ENCODE data around the gene FBXL7.

Gene FBXL7

DNA sequence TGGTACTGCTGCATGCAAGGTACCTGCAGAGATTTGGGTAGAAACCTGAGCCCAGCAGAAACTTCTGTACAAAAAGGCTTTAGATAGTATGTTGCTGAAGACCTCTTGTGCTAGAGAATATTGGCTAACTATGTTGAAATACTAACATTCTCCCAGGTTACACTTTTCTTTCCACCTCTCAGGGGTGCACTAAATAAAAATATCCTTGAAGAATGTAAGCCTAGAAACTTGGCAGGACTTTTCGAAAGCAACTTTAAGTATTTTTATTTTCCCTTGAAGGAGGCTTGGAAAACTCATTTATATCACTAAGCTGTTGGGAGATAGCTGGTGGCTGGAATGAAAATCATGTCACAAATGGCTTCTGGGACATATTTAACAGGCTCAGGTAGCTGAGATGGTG lies 50.0 kb downstream of the FBXL7 start:
- Histone ChIP-seq H3K4me2 (ENCODE audit: low read length) (no peak overlapping the region), H3K9ac (ENCODE audit: low read length) (no peak overlapping the region), H4K20me1 (ENCODE audit: insufficient read depth, low read length) (no peaks in the 10 kb centered on the region), H3K36me3 (replicated peaks; ENCODE audit: low read depth, low read length) (no peaks in the 10 kb centered on the region), H3K27me3 (ENCODE audit: low read depth, low read length) (no peaks in the 10 kb centered on the region), H2AFZ (ENCODE audit: low read depth, low read length) (no peak overlapping the region), H3K9me3 (ENCODE audit: insufficient read depth, low read length) (no peaks in the 10 kb centered on the region), H3K79me2 (ENCODE audit: low read length) (no peaks in the 10 kb centered on the region), H3K27ac (ENCODE audit: low read length) (no peak overlapping the region), H3K4me3 (ENCODE audit: low read length) (no peak overlapping the region), H3K4me1 (ENCODE audit: low read length) (no peaks in the 10 kb centered on the region)
- TF ChIP-seq, protein P1, sequence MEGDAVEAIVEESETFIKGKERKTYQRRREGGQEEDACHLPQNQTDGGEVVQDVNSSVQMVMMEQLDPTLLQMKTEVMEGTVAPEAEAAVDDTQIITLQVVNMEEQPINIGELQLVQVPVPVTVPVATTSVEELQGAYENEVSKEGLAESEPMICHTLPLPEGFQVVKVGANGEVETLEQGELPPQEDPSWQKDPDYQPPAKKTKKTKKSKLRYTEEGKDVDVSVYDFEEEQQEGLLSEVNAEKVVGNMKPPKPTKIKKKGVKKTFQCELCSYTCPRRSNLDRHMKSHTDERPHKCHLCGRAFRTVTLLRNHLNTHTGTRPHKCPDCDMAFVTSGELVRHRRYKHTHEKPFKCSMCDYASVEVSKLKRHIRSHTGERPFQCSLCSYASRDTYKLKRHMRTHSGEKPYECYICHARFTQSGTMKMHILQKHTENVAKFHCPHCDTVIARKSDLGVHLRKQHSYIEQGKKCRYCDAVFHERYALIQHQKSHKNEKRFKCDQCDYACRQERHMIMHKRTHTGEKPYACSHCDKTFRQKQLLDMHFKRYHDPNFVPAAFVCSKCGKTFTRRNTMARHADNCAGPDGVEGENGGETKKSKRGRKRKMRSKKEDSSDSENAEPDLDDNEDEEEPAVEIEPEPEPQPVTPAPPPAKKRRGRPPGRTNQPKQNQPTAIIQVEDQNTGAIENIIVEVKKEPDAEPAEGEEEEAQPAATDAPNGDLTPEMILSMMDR (IDR thresholded peaks at IDR 0.05; ENCODE audit: low read depth, low read length) = no peak
- no peak for TF ChIP-seq EZH2phosphoT487 (IDR thresholded peaks at IDR 0.05; ENCODE audit: low read depth)

DNA sequence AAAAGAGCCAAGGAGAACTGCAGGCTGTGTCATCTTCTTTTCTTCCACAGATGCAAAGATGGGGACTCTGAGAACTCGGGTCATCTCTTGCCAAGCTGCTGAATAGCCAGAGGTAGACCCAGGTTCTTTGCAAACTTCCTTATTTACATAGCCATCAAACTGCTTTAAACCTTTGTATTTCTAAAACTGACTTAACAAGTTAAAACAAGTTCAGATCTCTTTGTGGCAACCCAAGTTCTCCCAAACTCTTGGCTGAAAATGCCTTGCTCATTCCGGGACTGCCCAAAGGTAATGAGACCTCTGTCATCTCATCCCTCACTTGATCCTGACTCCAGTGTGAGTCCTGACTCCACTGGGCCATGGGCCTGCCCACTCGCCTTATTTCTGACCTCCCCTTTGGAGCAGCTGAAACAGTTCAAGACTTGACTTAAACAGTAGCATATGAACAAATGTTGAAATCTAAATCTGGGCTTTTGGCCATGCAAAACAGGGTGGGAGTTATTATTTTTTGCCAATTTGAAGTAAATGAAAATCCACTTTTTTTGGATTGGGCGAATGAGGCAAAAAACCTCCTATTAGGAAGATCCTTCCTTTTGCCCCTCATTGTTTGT lies 50.6 kb downstream of the FBXL7 start:
- H2AFZ ChIP-seq (ENCODE audit: low read depth, low read length) = no peak overlapping the region

DNA sequence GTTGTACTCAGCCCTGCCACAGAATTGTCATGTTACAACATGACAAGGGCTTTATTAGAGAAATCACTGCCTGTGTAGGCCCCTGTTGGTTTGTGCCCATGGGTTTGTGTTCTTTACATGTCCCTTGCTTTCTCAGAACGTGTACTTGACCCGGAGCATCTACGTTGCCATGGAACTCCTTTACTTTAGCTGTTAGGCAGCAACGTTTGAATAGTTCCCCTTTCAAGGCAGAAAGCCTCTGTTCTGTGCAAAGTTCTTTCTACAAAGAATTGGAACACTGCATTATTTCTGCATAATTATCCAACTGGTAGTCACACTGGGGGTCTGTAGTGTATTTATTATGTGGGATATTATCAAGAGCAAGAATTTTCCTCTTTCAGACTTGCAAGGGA lies 51.1 kb downstream of the FBXL7 start:
- Histone ChIP-seq H3K4me1 (ENCODE audit: low read length) (no peaks in the 10 kb centered on the region), H3K9ac (ENCODE audit: low read length) (no peak overlapping the region), H3K4me2 (ENCODE audit: low read length) (no peak overlapping the region), H2AFZ (ENCODE audit: low read depth, low read length) (no peak overlapping the region), H3K4me3 (ENCODE audit: low read length) (no peak overlapping the region), H4K20me1 (ENCODE audit: insufficient read depth, low read length) (no peaks in the 10 kb centered on the region), H3K9me3 (ENCODE audit: insufficient read depth, low read length) (no peaks in the 10 kb centered on the region), H3K79me2 (ENCODE audit: low read length) (no peaks in the 10 kb centered on the region), H3K27ac (ENCODE audit: low read length) (no peak overlapping the region), H3K36me3 (replicated peaks; ENCODE audit: low read depth, low read length) (no peaks in the 10 kb centered on the region), H3K27me3 (ENCODE audit: low read depth, low read length) (no peaks in the 10 kb centered on the region)
- TF ChIP-seq EZH2phosphoT487 (IDR thresholded peaks at IDR 0.05; ENCODE audit: low read depth) = no peak
- TF ChIP-seq, protein P1 (IDR thresholded peaks at IDR 0.05; ENCODE audit: low read depth, low read length) = no peak

More for the DNA sequence above, 50.6 kb downstream of the FBXL7 start:
- H3K9ac ChIP-seq (ENCODE audit: low read length) = no peak overlapping the region
- H3K27me3 ChIP-seq (ENCODE audit: low read depth, low read length) = no peaks in the 10 kb centered on the region
- H3K79me2 ChIP-seq (ENCODE audit: low read length) = no peaks in the 10 kb centered on the region
- TF ChIP-seq, protein P1 (IDR thresholded peaks at IDR 0.05; ENCODE audit: low read depth, low read length) = no peak
- no peak for TF ChIP-seq EZH2phosphoT487 (IDR thresholded peaks at IDR 0.05; ENCODE audit: low read depth)
- no peak overlapping the region for H3K4me3 ChIP-seq (ENCODE audit: low read length)
- no peak overlapping the region for H3K4me2 ChIP-seq (ENCODE audit: low read length)
- no peaks in the 10 kb centered on the region for H3K36me3 ChIP-seq (replicated peaks; ENCODE audit: low read depth, low read length)
- no peaks in the 10 kb centered on the region for H4K20me1 ChIP-seq (ENCODE audit: insufficient read depth, low read length)
- H3K9me3 ChIP-seq (ENCODE audit: insufficient read depth, low read length) = no peaks in the 10 kb centered on the region
- H3K4me1 ChIP-seq (ENCODE audit: low read length) = no peaks in the 10 kb centered on the region
- no peak overlapping the region for H3K27ac ChIP-seq (ENCODE audit: low read length)

DNA sequence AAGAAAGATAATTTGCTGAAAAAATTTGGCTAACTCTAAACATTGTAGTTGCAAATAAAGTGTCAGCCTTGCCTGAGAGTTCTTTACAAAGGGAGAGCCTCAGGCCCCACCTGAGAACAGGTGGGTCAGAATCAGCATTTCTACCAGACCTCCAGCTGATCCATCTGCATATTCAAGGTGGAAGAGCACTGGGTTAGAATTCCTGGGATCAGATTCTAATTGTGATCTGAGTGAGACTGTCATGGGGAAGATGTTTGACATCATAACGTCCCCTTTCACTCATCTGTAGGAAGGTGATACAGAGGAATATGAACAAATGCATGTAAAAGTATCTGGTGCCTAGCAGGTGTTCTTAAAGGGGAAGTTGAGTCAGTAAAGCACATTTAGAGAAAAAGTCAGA lies 54.6 kb downstream of the FBXL7 start:
- no peak overlapping the region for H3K4me2 ChIP-seq (ENCODE audit: low read length)
- H2AFZ ChIP-seq (ENCODE audit: low read depth, low read length) = no peak overlapping the region
- no peaks in the 10 kb centered on the region for H4K20me1 ChIP-seq (ENCODE audit: insufficient read depth, low read length)

More for the DNA sequence above, 54.6 kb downstream of the FBXL7 start:
- Histone ChIP-seq H3K4me1 (ENCODE audit: low read length) (no peaks in the 10 kb centered on the region), H3K9me3 (ENCODE audit: insufficient read depth, low read length) (no peaks in the 10 kb centered on the region), H3K27me3 (ENCODE audit: low read depth, low read length) (no peaks in the 10 kb centered on the region), H3K27ac (ENCODE audit: low read length) (no peak overlapping the region), H3K36me3 (replicated peaks; ENCODE audit: low read depth, low read length) (no peaks in the 10 kb centered on the region), H3K4me3 (ENCODE audit: low read length) (no peak overlapping the region), H3K9ac (ENCODE audit: low read length) (no peak overlapping the region), H3K79me2 (ENCODE audit: low read length) (no peaks in the 10 kb centered on the region)
- TF ChIP-seq, protein P1 (IDR thresholded peaks at IDR 0.05; ENCODE audit: low read depth, low read length) = no peak
- TF ChIP-seq EZH2phosphoT487 (IDR thresholded peaks at IDR 0.05; ENCODE audit: low read depth) = no peak

Data from OCI-LY3 (cell line).